CD4-positive, alpha-beta T cell treated with Interleukin-12 subunit alpha and Interleukin-12 subunit beta, for 1 hour (primary cell): ENCODE measurements around the gene FHIT.

Source experiments
- DNase-seq: peaks from one replicate; pipeline ENCODE4 v3.0.0-alpha.2; 2020

FHIT gene

DNA sequence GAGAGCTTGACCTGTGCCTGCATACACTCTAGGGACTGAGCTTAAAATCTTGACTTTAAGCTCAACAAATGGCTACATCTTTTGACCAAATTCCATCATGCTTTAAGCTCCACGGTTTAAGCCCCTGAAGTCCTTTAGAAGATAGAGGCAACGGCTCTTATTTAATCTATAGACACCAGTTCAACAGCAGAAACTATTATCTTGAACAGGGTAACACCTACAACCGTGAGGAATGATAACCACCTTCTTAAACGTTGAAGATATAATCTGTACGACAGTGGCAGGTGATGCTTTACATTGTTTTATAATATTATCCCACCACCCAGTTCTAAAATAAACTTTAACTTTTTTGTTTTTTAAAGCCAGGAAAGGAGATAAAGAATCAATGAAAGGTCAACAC, 1007.8 kb downstream of the FHIT start:
- DNase-seq: no peak

DNA sequence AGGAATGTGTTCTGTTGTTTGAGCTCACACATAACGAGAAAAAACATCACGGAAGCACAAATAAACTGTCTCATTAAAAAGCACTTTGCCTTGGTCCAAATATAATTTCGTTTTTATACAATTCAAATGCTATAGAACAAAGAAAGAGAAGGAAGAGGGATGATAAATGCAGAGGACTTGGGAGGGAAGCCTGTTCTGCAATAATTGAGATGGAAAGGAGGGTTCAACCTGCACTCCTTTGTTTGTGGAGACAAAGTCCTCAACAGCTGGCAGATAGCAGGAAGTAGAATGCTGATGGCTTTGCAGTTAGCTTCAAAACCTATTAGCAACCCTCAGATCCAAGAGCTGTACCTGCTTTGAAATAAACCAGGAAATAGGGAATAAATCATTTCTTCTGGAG, 1010.8 kb downstream of the FHIT start:
- DNase-seq: no peak

DNA sequence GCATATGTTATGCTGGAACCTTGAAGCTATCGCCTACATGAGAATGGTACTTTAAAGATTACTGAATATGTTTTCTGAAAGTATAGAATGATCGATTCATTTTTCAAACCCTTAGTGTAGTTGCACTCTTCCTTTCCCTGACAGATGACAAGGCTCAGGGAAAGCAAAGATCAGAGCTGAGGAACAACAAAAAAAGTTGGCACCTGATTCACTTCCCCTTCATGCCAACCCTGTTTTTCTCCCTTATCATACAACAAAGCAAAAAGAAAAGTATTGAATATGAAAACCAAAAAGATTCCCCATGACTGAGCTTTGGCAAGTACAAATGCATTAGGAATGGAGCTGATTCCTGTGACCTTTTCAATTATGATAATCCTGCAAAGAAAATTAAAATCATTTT, 1012.7 kb downstream of the FHIT start:
- no peak for DNase-seq

DNA sequence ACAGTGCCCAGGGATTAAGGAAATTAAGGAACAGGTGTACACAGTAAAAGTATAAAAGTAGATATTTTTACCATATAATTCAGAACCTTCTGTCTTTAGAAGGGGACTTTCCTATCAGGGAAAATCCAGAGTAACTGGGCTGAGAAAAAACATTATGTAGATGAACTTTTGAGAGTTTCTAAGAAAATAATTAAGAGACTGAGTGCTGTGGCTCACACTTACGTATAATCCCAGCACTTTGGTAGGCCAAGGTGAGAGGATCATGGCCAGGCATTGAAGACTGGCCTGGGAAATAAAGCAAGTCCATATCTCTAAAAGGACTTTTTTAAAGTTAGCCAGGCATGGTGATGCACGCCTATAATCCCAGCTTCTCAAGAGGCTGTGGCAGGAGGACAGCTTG, 1021.8 kb downstream of the FHIT start:
- no peak for DNase-seq

GRCh38 chr3:60228823-60229222, 1022.4 kb downstream of the FHIT start:
- DNase-seq: no peak

- DNase-seq: no peak
Measured at GRCh38 chr3:60226912-60227311, 1024.3 kb downstream of the FHIT start.

DNA sequence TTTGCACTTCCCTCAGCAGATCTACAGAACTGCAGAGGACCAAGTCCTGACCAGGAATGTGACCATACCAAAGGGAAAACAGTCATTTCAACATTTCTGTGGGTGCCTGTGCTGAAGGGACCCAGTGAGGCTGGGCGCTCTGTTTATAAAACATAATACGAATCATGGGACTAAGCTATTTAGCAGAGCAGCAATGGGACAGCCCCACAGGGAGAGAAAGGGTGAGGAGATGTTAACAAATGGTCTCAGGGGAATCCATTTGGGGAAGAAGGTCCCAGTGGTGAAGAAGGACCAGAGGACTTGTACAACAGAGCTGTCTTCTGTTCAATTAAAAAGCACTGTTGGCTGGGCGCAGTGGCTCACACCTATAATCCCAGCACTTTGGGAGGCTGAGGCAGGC, 1025.4 kb downstream of the FHIT start:
- no peak for DNase-seq

DNA sequence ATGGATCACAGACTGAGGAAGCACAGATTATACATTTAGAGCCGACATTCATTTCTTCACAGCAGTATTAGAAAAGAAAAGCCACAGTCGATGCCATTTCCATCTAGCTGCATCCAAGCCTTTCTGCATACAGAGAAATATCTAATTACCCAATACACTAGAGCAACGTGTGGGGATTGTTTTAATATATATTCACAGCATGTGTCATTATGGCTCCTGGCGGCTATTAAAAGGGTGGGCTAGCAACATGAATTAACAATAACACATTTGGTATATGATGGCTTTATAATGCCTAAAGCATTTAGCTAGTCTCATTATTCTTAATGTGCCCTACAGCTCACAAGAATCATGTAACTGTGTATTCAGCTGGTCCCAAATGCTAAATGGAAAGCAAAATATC, 1030.5 kb downstream of the FHIT start:
- DNase-seq: no peak

DNA sequence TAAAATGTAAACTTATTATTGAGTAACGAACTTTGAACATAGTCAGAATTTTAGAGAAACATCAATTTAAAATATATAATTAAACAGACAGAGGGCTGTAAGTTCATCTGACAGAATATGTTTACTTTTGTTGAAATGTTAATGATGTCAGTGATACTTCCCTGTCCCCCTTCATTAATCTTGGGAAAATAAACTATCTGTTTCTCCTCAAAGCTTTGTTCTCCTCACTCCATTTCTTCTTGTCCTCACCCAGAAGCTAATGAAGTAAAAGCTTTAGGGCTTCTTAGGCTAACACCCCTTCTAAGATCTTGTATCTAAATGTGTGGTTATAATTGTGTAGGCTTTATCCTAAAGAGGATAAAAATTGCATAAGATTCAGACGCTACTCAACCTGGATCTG, 1031.8 kb downstream of the FHIT start:
- no peak for DNase-seq

GRCh38 chr3:60217156-60217911, 1033.9 kb downstream of the FHIT start:
- no peak for DNase-seq

DNA sequence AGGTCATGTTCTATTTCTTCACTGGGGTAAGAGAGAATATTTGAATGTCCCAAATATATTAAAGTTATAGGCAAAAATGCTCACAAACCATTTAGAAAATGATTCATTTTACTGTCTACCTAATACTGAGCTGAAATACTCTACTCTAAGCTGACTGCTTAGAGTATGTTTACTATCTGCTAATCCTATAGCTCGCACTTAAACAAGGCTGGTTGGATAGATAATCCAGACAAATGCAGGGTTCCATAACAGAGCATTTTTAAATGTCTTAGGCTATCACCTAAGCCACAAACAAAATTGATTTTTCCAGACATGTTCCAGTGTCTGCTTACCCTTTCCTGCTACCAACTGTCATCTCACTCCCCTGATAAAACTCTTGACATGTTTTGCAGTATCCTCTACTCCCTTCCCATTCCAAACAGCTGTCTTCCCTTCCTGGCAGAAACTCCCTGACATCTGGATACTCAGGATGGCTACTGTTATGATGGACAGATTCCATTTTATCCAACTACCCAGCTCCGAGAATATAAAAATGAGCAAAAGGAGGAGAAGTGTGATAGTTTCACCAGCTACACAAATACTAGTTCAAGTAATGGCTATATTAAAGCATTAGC, 1034.7 kb downstream of the FHIT start:
- DNase-seq: no peak

DNA sequence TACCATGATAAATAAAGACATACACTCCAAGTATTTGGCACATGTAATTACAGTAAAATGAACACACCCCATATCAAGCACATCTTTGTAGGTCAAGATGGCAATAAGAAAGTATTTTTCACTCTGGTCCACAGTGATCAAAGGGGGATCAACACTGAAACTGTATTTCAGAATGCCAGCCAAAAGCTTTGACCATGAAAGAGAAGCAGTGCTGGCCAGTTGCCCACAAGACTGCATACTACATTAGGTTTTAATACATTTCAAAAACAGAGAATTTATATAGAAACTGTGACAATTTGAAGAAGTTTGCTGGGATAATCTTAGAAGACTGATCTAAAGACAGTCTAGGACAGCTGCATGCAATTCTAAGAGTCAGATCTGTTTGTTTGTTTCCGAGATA, 1035.3 kb downstream of the FHIT start:
- no peak for DNase-seq

- DNase-seq: no peak
Measured at GRCh38 chr3:60207905-60208304, 1043.3 kb downstream of the FHIT start.

- no peak for DNase-seq
Measured at GRCh38 chr3:60206206-60206605, 1045.0 kb downstream of the FHIT start.

DNA sequence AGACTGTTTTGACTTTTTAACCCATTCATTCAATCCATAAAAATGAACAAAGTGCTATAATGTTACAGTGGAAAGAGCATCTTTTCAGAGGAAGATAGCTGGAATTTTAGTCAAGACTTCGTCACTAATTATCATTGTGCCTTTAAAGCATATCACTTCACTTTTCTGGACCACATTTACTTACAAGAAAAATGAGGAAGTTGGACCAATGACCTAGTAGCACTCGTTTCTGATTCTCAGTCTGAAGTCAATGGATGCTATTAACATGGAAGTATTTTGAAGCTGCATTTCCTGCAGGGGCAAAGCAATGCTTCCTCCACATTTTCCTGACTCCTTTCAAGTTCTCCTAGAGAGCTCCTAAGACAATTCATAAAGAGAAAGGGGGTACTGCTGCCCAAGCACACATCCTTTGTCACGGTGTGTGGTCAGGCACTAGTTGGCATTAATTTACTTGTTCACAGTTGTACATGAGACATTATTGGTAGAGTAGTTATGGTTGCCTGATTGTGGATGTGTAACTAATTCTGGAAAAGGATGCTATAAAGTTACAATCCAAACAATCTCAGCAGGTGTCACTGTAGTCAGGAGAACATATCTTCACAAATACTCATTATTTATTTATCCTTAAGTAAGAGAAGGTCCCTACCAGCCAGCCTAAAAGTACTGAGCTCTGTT, 1049.1 kb downstream of the FHIT start:
- no peak for DNase-seq

DNA sequence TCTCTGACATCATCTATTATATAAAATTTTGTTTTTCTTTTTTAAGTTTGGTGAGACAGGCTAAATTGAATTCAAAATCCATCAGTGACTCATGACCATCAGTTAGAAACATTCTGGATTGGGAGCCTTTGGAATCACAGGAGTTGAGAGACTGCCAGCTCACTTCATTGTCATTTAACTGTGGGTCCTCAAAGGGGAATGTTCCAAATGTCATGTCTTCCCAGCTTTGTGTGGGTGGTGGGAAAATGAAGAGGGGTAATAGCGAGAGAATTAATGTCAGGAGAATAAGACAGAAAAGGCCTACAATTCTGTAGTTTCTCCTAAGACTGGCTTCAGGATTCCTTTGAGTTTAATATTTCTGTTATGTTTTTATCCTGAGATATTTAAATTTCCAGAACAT, 1051.9 kb downstream of the FHIT start:
- DNase-seq: no peak

- DNase-seq: no peak
Measured at GRCh38 chr3:60198179-60198720, 1053.0 kb downstream of the FHIT start.

DNA sequence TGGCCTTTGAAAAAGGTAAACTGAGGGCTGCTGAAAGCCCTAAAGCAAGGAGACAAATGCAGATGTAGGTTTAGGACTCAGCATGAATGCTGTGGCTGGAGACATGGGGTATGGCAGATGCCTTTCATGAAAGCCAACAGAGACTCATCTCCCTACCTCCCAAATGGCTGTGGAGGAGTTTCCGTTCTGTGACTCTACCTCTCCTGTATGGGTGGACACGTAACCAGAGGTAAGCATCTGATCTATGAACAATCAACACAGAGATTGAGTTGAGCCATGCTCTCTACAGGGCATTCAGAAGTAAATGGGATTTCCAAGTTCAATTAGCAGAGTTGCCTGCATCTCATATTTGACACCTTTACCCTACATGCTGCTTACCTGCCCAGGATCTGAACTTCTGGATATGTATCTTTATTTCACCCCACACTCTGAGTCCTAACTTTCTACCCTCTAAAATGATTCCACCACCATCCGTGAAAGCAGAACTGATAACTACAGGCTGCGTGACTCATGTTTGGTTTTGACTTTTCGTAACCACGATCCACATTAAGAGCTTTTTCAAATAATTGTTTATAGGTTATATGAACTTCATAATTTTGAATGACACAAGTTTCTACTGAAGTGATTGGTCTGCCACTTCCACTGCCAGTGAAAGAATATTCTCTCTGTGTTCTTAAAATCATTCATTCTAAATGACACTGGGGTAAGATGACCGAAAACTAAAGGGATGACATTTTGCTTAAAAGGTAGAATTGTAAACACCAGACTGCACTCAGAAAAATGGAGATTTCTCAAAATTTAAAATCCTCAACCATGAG, 1058.7 kb downstream of the FHIT start:
- no peak for DNase-seq

- DNase-seq: no peak
Measured at GRCh38 chr3:60190073-60190472, 1061.2 kb downstream of the FHIT start.

DNA sequence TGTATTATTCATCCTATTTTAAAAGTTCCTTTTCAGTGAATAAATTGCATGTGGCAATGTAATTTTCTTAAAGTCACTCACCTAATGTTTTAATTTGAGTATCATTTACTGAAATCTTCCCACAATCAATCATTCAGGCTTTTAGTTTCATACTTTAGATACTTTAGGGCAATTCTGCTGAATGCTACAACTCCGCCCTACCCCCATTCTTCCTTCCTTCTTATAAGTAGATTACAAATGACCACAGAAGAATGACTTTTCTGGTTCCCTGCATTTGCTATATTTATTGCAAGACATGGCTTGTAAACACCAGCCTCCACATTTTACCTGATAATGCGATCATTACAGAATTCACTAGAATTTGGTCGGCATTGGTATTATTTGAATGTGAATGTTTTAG, 1061.9 kb downstream of the FHIT start:
- DNase-seq: no peak

- DNase-seq: no peak
Measured at GRCh38 chr3:60188803-60189202, 1062.4 kb downstream of the FHIT start.

DNA sequence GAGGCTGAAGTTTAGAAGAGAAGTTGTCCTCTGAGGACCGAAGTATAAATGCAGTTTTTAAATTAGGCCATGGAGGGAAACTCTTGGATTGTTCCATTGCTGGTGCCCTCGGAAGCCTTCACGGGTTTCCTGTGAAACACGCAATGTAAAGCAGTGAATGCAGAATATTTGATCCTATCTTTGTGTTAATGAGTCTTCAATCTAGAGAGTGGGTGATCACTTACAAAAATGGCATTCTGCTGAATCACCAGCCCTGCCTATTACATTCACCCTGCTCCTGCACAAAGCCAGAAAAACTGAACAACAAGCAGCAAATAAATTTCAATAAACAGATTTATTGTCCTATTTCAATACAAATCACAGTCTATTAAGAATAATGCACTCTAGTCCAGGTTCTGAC, 1063.9 kb downstream of the FHIT start:
- DNase-seq: no peak

DNA sequence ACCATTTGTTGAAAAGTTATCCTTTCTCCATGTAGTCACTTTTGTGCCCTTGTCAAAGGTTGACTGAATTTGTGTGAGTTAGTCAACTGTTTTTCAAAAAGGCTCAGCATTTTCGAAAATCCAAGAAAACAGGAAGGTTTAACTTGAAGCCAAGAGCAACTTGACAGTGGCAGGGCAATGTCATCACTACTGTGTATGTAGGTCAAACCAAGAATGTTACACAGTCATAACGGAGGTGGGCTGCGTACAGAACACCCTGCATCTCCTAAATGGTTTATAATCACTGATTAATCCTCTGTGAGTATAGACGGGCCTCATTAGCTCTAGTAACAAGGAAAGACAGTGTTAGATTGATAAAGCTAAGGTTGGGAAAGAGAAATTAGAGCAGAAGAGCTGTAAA, 1064.9 kb downstream of the FHIT start:
- DNase-seq: no peak
